ENCODE data around the gene PIGV.

PIGV gene

DNA sequence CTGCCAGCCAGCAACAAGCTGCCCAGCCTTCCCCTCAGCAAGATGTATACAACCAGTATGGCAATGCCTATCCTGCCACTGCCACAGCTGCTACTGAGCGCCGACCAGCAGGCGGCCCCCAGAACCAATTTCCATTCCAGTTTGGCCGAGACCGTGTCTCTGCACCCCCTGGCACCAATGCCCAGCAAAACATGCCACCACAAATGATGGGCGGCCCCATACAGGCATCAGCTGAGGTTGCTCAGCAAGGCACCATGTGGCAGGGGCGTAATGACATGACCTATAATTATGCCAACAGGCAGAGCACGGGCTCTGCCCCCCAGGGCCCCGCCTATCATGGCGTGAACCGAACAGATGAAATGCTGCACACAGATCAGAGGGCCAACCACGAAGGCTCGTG lies 13.3 kb upstream of the PIGV start:
- no peaks in the 10 kb centered on the region for H3K27me3 ChIP-seq (replicated peaks; ENCODE audit: insufficient read depth, low read length)
- no peak overlapping the region for H3K4me2 ChIP-seq (ENCODE audit: low read depth, low read length)
- no peak overlapping the region for H3K27ac ChIP-seq (ENCODE audit: low read length)
- H3K9ac ChIP-seq (ENCODE audit: low read length), result no peak overlapping the region
- H4K20me1 ChIP-seq (ENCODE audit: insufficient read depth, low read length), result no peaks in the 10 kb centered on the region
- peaks cover 75% of the 10 kb centered on the region for H3K79me2 ChIP-seq (ENCODE audit: low read length)
- TF ChIP-seq EZH2phosphoT487 (IDR thresholded peaks at IDR 0.05; ENCODE audit: low read length), result no peak
- H3K9me3 ChIP-seq (replicated peaks; ENCODE audit: insufficient read depth, low read length), result no peaks in the 10 kb centered on the region
- peaks cover 36% of the 10 kb centered on the region for H3K36me3 ChIP-seq (replicated peaks; ENCODE audit: insufficient read depth, low read length)
- no peak overlapping the region for H3K4me3 ChIP-seq (ENCODE audit: low read length)
- H3K4me1 ChIP-seq (ENCODE audit: low read length), result peaks cover 7% of the 10 kb centered on the region
- no peak for DNase-seq
- no peaks in the 10 kb centered on the region for H3K9me2 ChIP-seq (replicated peaks; ENCODE audit: insufficient read depth, low read length)
- H2AFZ ChIP-seq (ENCODE audit: low read length), result no peak overlapping the region
- peaks cover 5% of the 10 kb centered on the region; the same call in 1 of the 2 replicates for H3F3A ChIP-seq (ENCODE audit: insufficient read depth, low read length)

DNA sequence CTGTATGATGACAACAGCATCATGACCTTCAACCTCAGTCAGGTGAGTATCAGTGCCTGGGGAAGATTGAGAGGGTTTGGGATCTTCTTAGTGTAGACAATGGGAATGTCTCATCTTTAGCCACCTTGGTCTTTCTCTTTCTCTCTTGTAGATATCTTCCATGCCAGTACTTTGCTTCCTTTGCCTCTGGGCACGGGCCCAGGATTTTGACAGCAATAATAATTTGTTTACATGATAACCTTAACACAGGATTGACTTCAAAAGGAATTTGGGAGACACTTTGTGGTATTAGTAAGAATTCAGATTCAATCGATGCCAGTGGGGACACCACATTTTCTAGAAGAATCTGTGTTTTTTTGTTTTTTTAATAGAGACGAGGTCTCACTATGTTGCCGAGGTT lies 12.1 kb upstream of the PIGV start:
- H3K9me3 ChIP-seq (replicated peaks; ENCODE audit: insufficient read depth, low read length), result no peaks in the 10 kb centered on the region
- no peak overlapping the region for H2AFZ ChIP-seq (ENCODE audit: low read length)
- peaks cover 81% of the 10 kb centered on the region for H3K79me2 ChIP-seq (ENCODE audit: low read length)
- H3K4me3 ChIP-seq (ENCODE audit: low read length), result no peak overlapping the region
- no peak overlapping the region for H3K9ac ChIP-seq (ENCODE audit: low read length)
- H4K20me1 ChIP-seq (ENCODE audit: insufficient read depth, low read length), result no peaks in the 10 kb centered on the region
- peaks cover 19% of the 10 kb centered on the region for H3K4me1 ChIP-seq (ENCODE audit: low read length)
- H3K27me3 ChIP-seq (replicated peaks; ENCODE audit: insufficient read depth, low read length), result no peaks in the 10 kb centered on the region
- no peak overlapping the region for H3K27ac ChIP-seq (ENCODE audit: low read length)
- DNase-seq, result no peak
- H3K9me2 ChIP-seq (replicated peaks; ENCODE audit: insufficient read depth, low read length), result no peaks in the 10 kb centered on the region
- peaks cover 5% of the 10 kb centered on the region; the same call in 1 of the 2 replicates for H3F3A ChIP-seq (ENCODE audit: insufficient read depth, low read length)
- no peak overlapping the region for H3K4me2 ChIP-seq (ENCODE audit: low read depth, low read length)
- TF ChIP-seq CTCF (IDR thresholded peaks at IDR 0.05; ENCODE audit: low read length) (no peak), EZH2phosphoT487 (IDR thresholded peaks at IDR 0.05; ENCODE audit: low read length) (no peak), EZH2 (optimal IDR thresholded peaks at IDR 0.05; ENCODE audit: low read depth, low read length) (no peak)
- H3K36me3 ChIP-seq (replicated peaks; ENCODE audit: insufficient read depth, low read length), result peaks cover 41% of the 10 kb centered on the region; the same call in 1 of the 2 replicates

- no peak overlapping the region for H3K4me2 ChIP-seq (ENCODE audit: low read depth, low read length)
- H3K79me2 ChIP-seq (ENCODE audit: low read length), result peaks cover 62% of the 10 kb centered on the region
- TF ChIP-seq EZH2phosphoT487 (IDR thresholded peaks at IDR 0.05; ENCODE audit: low read length) (no peak), EZH2 (optimal IDR thresholded peaks at IDR 0.05; ENCODE audit: low read depth, low read length) (no peak), CTCF (IDR thresholded peaks at IDR 0.05; ENCODE audit: low read length) (no peak)
- DNase-seq, result no peak
- H3K4me1 ChIP-seq (ENCODE audit: low read length), result peaks cover 53% of the 10 kb centered on the region
- no peak overlapping the region for H3K4me3 ChIP-seq (ENCODE audit: low read length)
- no peak overlapping the region for H3K9ac ChIP-seq (ENCODE audit: low read length)
- H3K9me3 ChIP-seq (replicated peaks; ENCODE audit: insufficient read depth, low read length), result no peaks in the 10 kb centered on the region
- H3K9me2 ChIP-seq (replicated peaks; ENCODE audit: insufficient read depth, low read length), result no peaks in the 10 kb centered on the region
- peaks cover 29% of the 10 kb centered on the region for H3F3A ChIP-seq (ENCODE audit: insufficient read depth, low read length)
- H2AFZ ChIP-seq (ENCODE audit: low read length), result no peak overlapping the region
- no peak overlapping the region for H3K27ac ChIP-seq (ENCODE audit: low read length)
- H4K20me1 ChIP-seq (ENCODE audit: insufficient read depth, low read length), result 0 out of 2 replicates have a peak, but pooled peaks cover 4% of the 10 kb centered on the region
- peaks cover 32% of the 10 kb centered on the region; the same call in 1 of the 2 replicates for H3K36me3 ChIP-seq (replicated peaks; ENCODE audit: insufficient read depth, low read length)
- no peaks in the 10 kb centered on the region for H3K27me3 ChIP-seq (replicated peaks; ENCODE audit: insufficient read depth, low read length)
Observed at GRCh38 chr1:26779098-26779668, 8.6 kb upstream of the PIGV start.

- H3K9me2 ChIP-seq (replicated peaks; ENCODE audit: insufficient read depth, low read length), result no peaks in the 10 kb centered on the region
- peaks cover 39% of the 10 kb centered on the region for H3F3A ChIP-seq (ENCODE audit: insufficient read depth, low read length)
Observed at GRCh38 chr1:26780344-26780957, 7.3 kb upstream of the PIGV start.

More at GRCh38 chr1:26780344-26780957, 7.3 kb upstream of the PIGV start:
- no peaks in the 10 kb centered on the region for H3K27me3 ChIP-seq (replicated peaks; ENCODE audit: insufficient read depth, low read length)
- no peaks in the 10 kb centered on the region for H3K9me3 ChIP-seq (replicated peaks; ENCODE audit: insufficient read depth, low read length)
- no peak overlapping the region for H3K4me3 ChIP-seq (ENCODE audit: low read length)
- H4K20me1 ChIP-seq (ENCODE audit: insufficient read depth, low read length), result 0 out of 2 replicates have a peak, but pooled peaks cover 4% of the 10 kb centered on the region
- TF ChIP-seq EZH2phosphoT487 (IDR thresholded peaks at IDR 0.05; ENCODE audit: low read length) (no peak), CTCF (IDR thresholded peaks at IDR 0.05; ENCODE audit: low read length) (no peak), EZH2 (optimal IDR thresholded peaks at IDR 0.05; ENCODE audit: low read depth, low read length) (no peak)
- H2AFZ ChIP-seq (ENCODE audit: low read length), result no peak overlapping the region
- no peak overlapping the region for H3K27ac ChIP-seq (ENCODE audit: low read length)
- peaks cover 29% of the 10 kb centered on the region; the same call in 1 of the 2 replicates for H3K36me3 ChIP-seq (replicated peaks; ENCODE audit: insufficient read depth, low read length)
- H3K79me2 ChIP-seq (ENCODE audit: low read length), result peaks cover 49% of the 10 kb centered on the region
- H3K4me2 ChIP-seq (ENCODE audit: low read depth, low read length), result no peak overlapping the region
- DNase-seq, result no peak
- H3K9ac ChIP-seq (ENCODE audit: low read length), result no peak overlapping the region
- H3K4me1 ChIP-seq (ENCODE audit: low read length), result peaks cover 66% of the 10 kb centered on the region

Data from MM.1S (cell line).